ENCODE measurements around the gene MSRB1. TPM values are rescaled to one million over a fixed set of nuclear protein-coding genes. Genes with fewer than 3 reads are reported as not detected.

MSRB1 gene
- total and polyA plus RNA-seq, 2 donors (not counting 1 experiment from before 2014, with no cell fraction given): 7.1 to 21.4 TPM

DNA sequence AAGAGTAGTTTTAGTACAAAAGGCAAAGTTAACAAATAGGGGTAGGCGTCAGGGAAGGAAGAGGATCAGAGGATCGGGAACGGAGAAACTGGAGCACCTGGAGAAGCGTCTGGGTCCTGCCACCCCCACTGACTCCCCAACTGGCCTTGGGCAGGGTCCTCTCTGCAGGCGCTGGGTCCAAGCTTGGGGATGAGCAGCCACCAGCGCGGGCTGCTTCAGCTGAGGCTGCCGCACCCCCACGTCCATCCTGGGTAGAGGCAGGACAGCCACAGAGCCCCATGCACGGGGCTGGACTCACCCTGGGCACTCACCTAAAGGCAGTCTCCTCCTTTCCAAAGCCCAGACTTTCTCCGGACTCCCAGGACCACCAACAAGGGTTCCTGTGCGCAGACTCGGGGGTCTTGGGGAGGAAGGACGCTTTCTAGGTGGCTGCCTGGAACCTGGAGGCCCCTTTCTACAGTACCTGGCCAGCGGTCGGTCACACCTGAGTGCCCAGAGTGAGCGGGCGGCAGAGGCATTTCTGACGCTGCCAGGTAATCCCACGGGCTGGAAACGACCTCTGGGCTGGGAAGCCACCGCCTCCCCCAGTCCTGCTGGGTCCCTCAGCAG is 25.8 kb downstream of the MSRB1 start:
- Histone ChIP-seq H3K4me2 (ENCODE audit: extremely low read depth, insufficient read depth, low read length) (no peak overlapping the region), H3K4me1 (ENCODE audit: control insufficient read depth, extremely low read depth, insufficient read depth, low read length) (no peaks in the 10 kb centered on the region), H2AFZ (ENCODE audit: low read length) (no peak overlapping the region), H3K36me3 (ENCODE audit: control insufficient read depth, insufficient read depth, low read length) (no peaks in the 10 kb centered on the region), H3K9ac (ENCODE audit: insufficient read depth, low read length) (no peak overlapping the region), H3K4me3 (replicated peaks in 1 of 4; ENCODE audit: control extremely low read depth in 1 of 4, insufficient read depth in 1 of 4, low read depth in 3 of 4, low read length in 4 of 4) (no peak overlapping the region), H4K20me1 (ENCODE audit: control insufficient read depth, extremely low read depth, insufficient read depth, low read length) (no peaks in the 10 kb centered on the region), H3K79me2 (ENCODE audit: control insufficient read depth, insufficient read depth, low read length) (no peaks in the 10 kb centered on the region), H3K27ac (ENCODE audit: insufficient read depth, low read length) (no peak overlapping the region), H3K9me3 (ENCODE audit: control insufficient read depth, insufficient read depth, low read depth, low read length) (no peaks in the 10 kb centered on the region), H3K27me3 (ENCODE audit: control insufficient read depth, insufficient read depth, low read length) (peaks cover 41% of the 10 kb centered on the region)
- TF ChIP-seq, protein P1, sequence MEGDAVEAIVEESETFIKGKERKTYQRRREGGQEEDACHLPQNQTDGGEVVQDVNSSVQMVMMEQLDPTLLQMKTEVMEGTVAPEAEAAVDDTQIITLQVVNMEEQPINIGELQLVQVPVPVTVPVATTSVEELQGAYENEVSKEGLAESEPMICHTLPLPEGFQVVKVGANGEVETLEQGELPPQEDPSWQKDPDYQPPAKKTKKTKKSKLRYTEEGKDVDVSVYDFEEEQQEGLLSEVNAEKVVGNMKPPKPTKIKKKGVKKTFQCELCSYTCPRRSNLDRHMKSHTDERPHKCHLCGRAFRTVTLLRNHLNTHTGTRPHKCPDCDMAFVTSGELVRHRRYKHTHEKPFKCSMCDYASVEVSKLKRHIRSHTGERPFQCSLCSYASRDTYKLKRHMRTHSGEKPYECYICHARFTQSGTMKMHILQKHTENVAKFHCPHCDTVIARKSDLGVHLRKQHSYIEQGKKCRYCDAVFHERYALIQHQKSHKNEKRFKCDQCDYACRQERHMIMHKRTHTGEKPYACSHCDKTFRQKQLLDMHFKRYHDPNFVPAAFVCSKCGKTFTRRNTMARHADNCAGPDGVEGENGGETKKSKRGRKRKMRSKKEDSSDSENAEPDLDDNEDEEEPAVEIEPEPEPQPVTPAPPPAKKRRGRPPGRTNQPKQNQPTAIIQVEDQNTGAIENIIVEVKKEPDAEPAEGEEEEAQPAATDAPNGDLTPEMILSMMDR (conservative IDR thresholded peaks at IDR 0.05 in 1 of 2, IDR thresholded peaks at IDR 0.05 in 1 of 2; ENCODE audit: low read depth in 1 of 2, low read length in 2 of 2): no peak
- peak; percentile 89 for TF ChIP-seq EZH2 (IDR thresholded peaks at IDR 0.05; ENCODE audit: low read length, missing control alignments)
- DNase-seq (ENCODE audit: low read depth in 2 of 2): no peak

GRCh38 chr16:1916640-1916990 is 26.4 kb downstream of the MSRB1 start:
- Histone ChIP-seq H3K9ac (ENCODE audit: insufficient read depth, low read length) (no peak overlapping the region), H3K27ac (ENCODE audit: insufficient read depth, low read length) (no peak overlapping the region), H3K4me2 (ENCODE audit: extremely low read depth, insufficient read depth, low read length) (no peak overlapping the region), H3K27me3 (ENCODE audit: control insufficient read depth, insufficient read depth, low read length) (peaks cover 41% of the 10 kb centered on the region), H3K4me3 (replicated peaks in 1 of 4; ENCODE audit: control extremely low read depth in 1 of 4, insufficient read depth in 1 of 4, low read depth in 3 of 4, low read length in 4 of 4) (no peak overlapping the region), H3K79me2 (ENCODE audit: control insufficient read depth, insufficient read depth, low read length) (no peaks in the 10 kb centered on the region), H4K20me1 (ENCODE audit: control insufficient read depth, extremely low read depth, insufficient read depth, low read length) (no peaks in the 10 kb centered on the region), H2AFZ (ENCODE audit: low read length) (no peak overlapping the region), H3K36me3 (ENCODE audit: control insufficient read depth, insufficient read depth, low read length) (no peaks in the 10 kb centered on the region), H3K9me3 (ENCODE audit: control insufficient read depth, insufficient read depth, low read depth, low read length) (no peaks in the 10 kb centered on the region), H3K4me1 (ENCODE audit: control insufficient read depth, extremely low read depth, insufficient read depth, low read length) (no peaks in the 10 kb centered on the region)
- TF ChIP-seq, protein P1 (conservative IDR thresholded peaks at IDR 0.05 in 1 of 2, IDR thresholded peaks at IDR 0.05 in 1 of 2; ENCODE audit: low read depth in 1 of 2, low read length in 2 of 2): no peak
- no peak for TF ChIP-seq EZH2 (IDR thresholded peaks at IDR 0.05; ENCODE audit: low read length, missing control alignments)
- no peak for DNase-seq (ENCODE audit: low read depth in 2 of 2)

DNA sequence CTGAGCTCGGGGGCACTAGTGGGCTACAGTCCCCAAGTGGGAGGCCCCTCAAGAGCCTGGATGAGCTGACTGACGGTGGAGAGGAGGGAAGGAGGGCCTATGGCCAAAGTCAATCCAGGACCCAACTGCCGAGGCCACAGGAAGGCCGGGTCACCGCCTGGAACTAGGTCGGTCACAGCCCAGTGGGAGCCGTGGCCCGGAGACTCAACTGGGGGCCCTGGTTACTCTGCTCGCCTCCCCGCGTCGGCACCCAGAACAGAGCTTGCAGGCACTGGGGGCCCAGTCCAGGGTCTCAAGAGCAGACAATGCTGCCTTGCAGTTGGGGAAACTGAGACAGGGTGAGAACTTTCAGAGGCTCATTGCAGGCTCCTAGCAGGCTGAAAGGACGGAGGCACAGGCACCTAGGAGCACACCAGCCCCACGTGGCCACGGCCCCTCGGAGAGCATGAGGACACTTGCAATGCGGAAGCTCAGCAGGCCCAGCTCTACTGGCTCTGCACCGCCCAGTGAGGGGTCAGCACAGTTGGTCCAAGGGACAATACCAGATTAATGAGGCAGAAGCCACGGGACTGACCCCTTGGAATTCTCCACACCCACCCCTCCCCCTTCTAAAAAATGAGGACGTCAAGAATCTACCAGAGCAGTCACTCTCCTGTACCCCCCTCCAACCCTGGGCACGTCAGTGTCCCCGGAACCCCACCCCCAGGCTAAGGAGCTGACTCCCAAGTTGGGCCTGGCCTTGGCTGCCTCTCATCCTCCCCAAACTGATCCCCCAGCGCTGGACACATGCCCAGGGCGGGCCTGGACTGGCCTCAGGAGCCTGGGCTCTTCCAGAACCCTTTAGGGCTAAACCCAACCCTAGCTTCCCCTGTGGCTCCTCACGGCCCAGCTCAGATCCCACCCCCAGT is 27.0 kb downstream of the MSRB1 start:
- no peak overlapping the region for H3K27ac ChIP-seq (ENCODE audit: insufficient read depth, low read length)
- no peaks in the 10 kb centered on the region for H4K20me1 ChIP-seq (ENCODE audit: control insufficient read depth, extremely low read depth, insufficient read depth, low read length)
- no peak overlapping the region for H3K9ac ChIP-seq (ENCODE audit: insufficient read depth, low read length)
- no peaks in the 10 kb centered on the region for H3K4me1 ChIP-seq (ENCODE audit: control insufficient read depth, extremely low read depth, insufficient read depth, low read length)
- H3K4me3 ChIP-seq (replicated peaks in 1 of 4; ENCODE audit: control extremely low read depth in 1 of 4, insufficient read depth in 1 of 4, low read depth in 3 of 4, low read length in 4 of 4): no peak overlapping the region
- H3K36me3 ChIP-seq (ENCODE audit: control insufficient read depth, insufficient read depth, low read length): no peaks in the 10 kb centered on the region
- H3K27me3 ChIP-seq (ENCODE audit: control insufficient read depth, insufficient read depth, low read length): peaks cover 41% of the 10 kb centered on the region
- H3K79me2 ChIP-seq (ENCODE audit: control insufficient read depth, insufficient read depth, low read length): no peaks in the 10 kb centered on the region
- no peak for DNase-seq (ENCODE audit: low read depth in 2 of 2)
- no peak overlapping the region for H2AFZ ChIP-seq (ENCODE audit: low read length)
- no peak overlapping the region for H3K4me2 ChIP-seq (ENCODE audit: extremely low read depth, insufficient read depth, low read length)
- H3K9me3 ChIP-seq (ENCODE audit: control insufficient read depth, insufficient read depth, low read depth, low read length): no peaks in the 10 kb centered on the region
- TF ChIP-seq, protein P1 (conservative IDR thresholded peaks at IDR 0.05 in 1 of 2, IDR thresholded peaks at IDR 0.05 in 1 of 2; ENCODE audit: low read depth in 1 of 2, low read length in 2 of 2): no peak
- TF ChIP-seq EZH2 (IDR thresholded peaks at IDR 0.05; ENCODE audit: low read length, missing control alignments): no peak
